Naive B cell (primary cell): Measurements from ENCODE around the gene HSF4. TPM values are rescaled to one million over a fixed set of nuclear protein-coding genes. Genes with fewer than 3 reads are reported as not detected.

Experiments used
- ATAC-seq, 2 donors: fragments of 150-1000 bp; cut with Tn5 transposase; 2 replicates each; pipeline ENCODE4 v1.10.0; 2021; ENCODE audit warnings: low read depth in 2 of 2, mild to moderate bottlenecking in 2 of 2, moderate library complexity in 2 of 2
- DNase-seq: peaks from one replicate; pipeline ENCODE4 v3.0.0; 2022
- H3K27ac Mint-ChIP-seq, 6 donors: one replicate each; pipeline ENCODE4 v1.8.0; 2020 to 2022; ENCODE audit warnings: mild to moderate bottlenecking in 6 of 6, mixed read lengths in 6 of 6, moderate library complexity in 5 of 6, inconsistent platforms in 2 of 6
- H3K27me3 Mint-ChIP-seq, 3 donors: one replicate each; pipeline ENCODE4 v1.8.0; 2021 to 2022; ENCODE audit warnings: mixed read lengths in 3 of 3, mild to moderate bottlenecking in 1 of 3
- H3K36me3 Mint-ChIP-seq, 2 donors: one replicate each; pipeline ENCODE4 v1.8.0; 2020 to 2022; ENCODE audit warnings: mixed read lengths in 2 of 2, inconsistent platforms in 1 of 2, mild to moderate bottlenecking in 1 of 2
- H3K4me1 Mint-ChIP-seq, 3 donors: one replicate each; pipeline ENCODE4 v1.8.0; 2020 to 2022; ENCODE audit warnings: mixed read lengths in 3 of 3, inconsistent platforms in 1 of 3, mild to moderate bottlenecking in 1 of 3, moderate library complexity in 1 of 3
- H3K4me3 Mint-ChIP-seq, 8 donors: one replicate each; pipeline ENCODE4 v1.8.0; 2020 to 2022; ENCODE audit warnings: mild to moderate bottlenecking in 8 of 8, mixed read lengths in 8 of 8, moderate library complexity in 8 of 8, inconsistent platforms in 2 of 8
- H3K9me3 Mint-ChIP-seq, 7 donors: one replicate each; pipeline ENCODE4 v1.8.0; 2020 to 2022; ENCODE audit warnings: mixed read lengths in 7 of 7, mild to moderate bottlenecking in 5 of 7, inconsistent platforms in 2 of 7, moderate library complexity in 1 of 7
- polyA plus RNA-seq, 6 donors: library from polyadenylated mRNA; unstranded; fragments of 300-500 nt; fragmentation: Illumina TruSeq; gene quantifications; one replicate each; pipeline ENCODE4 v1.2.3, GENCODE V29; 2021; ENCODE audit warnings: low read depth in 6 of 6

HSF4 gene
- polyA plus RNA-seq, 6 donors from 2014 or later: not detected

- DNase-seq: no peak
- H3K4me1 Mint-ChIP-seq: peaks cover 25 to 39% (median 31%) of the 10 kb centered on the region in 3 donors
- peaks cover 58 to 85% (median 78%) of the 10 kb centered on the region in 3 donors for H3K27me3 Mint-ChIP-seq
- peaks cover 0 to 1% (median 0%) of the 10 kb centered on the region in 7 donors for H3K9me3 Mint-ChIP-seq
- H3K27ac Mint-ChIP-seq: no peak overlapping the region
- ATAC-seq: no peak
- peaks cover 0 to 14% of the 10 kb centered on the region in 2 donors for H3K36me3 Mint-ChIP-seq
- H3K4me3 Mint-ChIP-seq: peak overlapping the region in 6 of 8 donors; percentile 21 to 89 (median 75)
These were observed 10.2 kb downstream of the HSF4 start for GRCh38 chr16:67174706-67175231.

- Mint-ChIP-seq H3K27ac (no peak overlapping the region), H3K4me1 (peaks cover 19 to 33% (median 19%) of the 10 kb centered on the region in 3 donors), H3K27me3 (peaks cover 45 to 70% (median 61%) of the 10 kb centered on the region in 3 donors), H3K9me3 (no peaks in the 10 kb centered on the region), H3K4me3 (peak overlapping the region in 3 of 8 donors; percentile 26 to 64 (median 63)), H3K36me3 (peaks cover 0 to 5% of the 10 kb centered on the region in 2 donors)
- ATAC-seq (no peak), DNase-seq (no peak)
These were observed 12.1 kb downstream of the HSF4 start for GRCh38 chr16:67176662-67177061.

- no peak overlapping the region for H3K27ac Mint-ChIP-seq
- peak; percentile 53 to 56 for ATAC-seq
These were observed 13.5 kb downstream of the HSF4 start for GRCh38 chr16:67177743-67178699.

GRCh38 chr16:67179421-67180080 lies 15.0 kb downstream of the HSF4 start:
- no peaks in the 10 kb centered on the region for H3K36me3 Mint-ChIP-seq
- DNase-seq (no peak), ATAC-seq (no peak)
- peaks cover 29 to 43% (median 39%) of the 10 kb centered on the region in 3 donors for H3K27me3 Mint-ChIP-seq
- peak overlapping the region in 2 of 8 donors; percentile 16 to 76 for H3K4me3 Mint-ChIP-seq
- no peak overlapping the region for H3K27ac Mint-ChIP-seq
- peaks cover 4 to 19% (median 6%) of the 10 kb centered on the region in 3 donors for H3K4me1 Mint-ChIP-seq
- H3K9me3 Mint-ChIP-seq: no peaks in the 10 kb centered on the region

More at GRCh38 chr16:67177743-67178699, 13.5 kb downstream of the HSF4 start:
- H3K9me3 Mint-ChIP-seq: no peaks in the 10 kb centered on the region
- peaks cover 15 to 31% (median 18%) of the 10 kb centered on the region in 3 donors for H3K4me1 Mint-ChIP-seq
- DNase-seq: no peak
- H3K36me3 Mint-ChIP-seq: no peaks in the 10 kb centered on the region
- peaks cover 40 to 56% (median 50%) of the 10 kb centered on the region in 3 donors for H3K27me3 Mint-ChIP-seq
- peak overlapping the region; percentile 24 to 82 (median 66) for H3K4me3 Mint-ChIP-seq

- no peaks in the 10 kb centered on the region for H3K36me3 Mint-ChIP-seq
- no peak for ATAC-seq
- H3K27me3 Mint-ChIP-seq: peaks cover 29 to 43% (median 39%) of the 10 kb centered on the region in 3 donors
These were observed 15.6 kb downstream of the HSF4 start for GRCh38 chr16:67180166-67180565.

GRCh38 chr16:67181346-67181745 lies 16.8 kb downstream of the HSF4 start:
- peaks cover 11 to 23% (median 16%) of the 10 kb centered on the region in 3 donors for H3K4me1 Mint-ChIP-seq
- H3K27ac Mint-ChIP-seq: no peak overlapping the region
- no peak for DNase-seq
- H3K9me3 Mint-ChIP-seq: no peaks in the 10 kb centered on the region
- H3K36me3 Mint-ChIP-seq: no peaks in the 10 kb centered on the region
- no peak for ATAC-seq
- no peak overlapping the region for H3K4me3 Mint-ChIP-seq
- H3K27me3 Mint-ChIP-seq: peaks cover 27 to 36% (median 29%) of the 10 kb centered on the region in 3 donors

More at GRCh38 chr16:67180166-67180565, 15.6 kb downstream of the HSF4 start:
- no peak for DNase-seq
- Mint-ChIP-seq H3K27ac (no peak overlapping the region), H3K4me3 (no peak overlapping the region), H3K9me3 (no peaks in the 10 kb centered on the region), H3K4me1 (peaks cover 6 to 21% (median 10%) of the 10 kb centered on the region in 3 donors)

- no peaks in the 10 kb centered on the region for H3K9me3 Mint-ChIP-seq
- peaks cover 11 to 18% (median 16%) of the 10 kb centered on the region in 3 donors for H3K4me1 Mint-ChIP-seq
- H3K36me3 Mint-ChIP-seq: no peaks in the 10 kb centered on the region
- peaks cover 20 to 28% (median 20%) of the 10 kb centered on the region in 3 donors for H3K27me3 Mint-ChIP-seq
- H3K27ac Mint-ChIP-seq: no peak overlapping the region
- no peak overlapping the region for H3K4me3 Mint-ChIP-seq
- DNase-seq: no peak
- ATAC-seq: no peak
These were observed 17.7 kb downstream of the HSF4 start for GRCh38 chr16:67182288-67182687.

GRCh38 chr16:67183284-67183626 lies 18.7 kb downstream of the HSF4 start:
- peaks cover 11 to 16% (median 14%) of the 10 kb centered on the region in 3 donors for H3K4me1 Mint-ChIP-seq
- no peaks in the 10 kb centered on the region for H3K36me3 Mint-ChIP-seq
- no peak for DNase-seq
- H3K27ac Mint-ChIP-seq: no peak overlapping the region
- peaks cover 11 to 22% (median 14%) of the 10 kb centered on the region in 3 donors for H3K27me3 Mint-ChIP-seq
- H3K9me3 Mint-ChIP-seq: no peaks in the 10 kb centered on the region
- no peak for ATAC-seq
- H3K4me3 Mint-ChIP-seq: no peak overlapping the region

- Mint-ChIP-seq H3K4me3 (peak within 1 kb of the TSS in 5 of 8 donors; percentile 36 to 98 (median 79)), H3K27ac (peak within 1 kb of the TSS in 2 of 6 donors; percentile 56 to 58), H3K4me1 (peaks cover 7 to 13% (median 10%) of the 10 kb centered on the region in 3 donors), H3K9me3 (no peaks in the 10 kb centered on the region), H3K36me3 (no peaks in the 10 kb centered on the region), H3K27me3 (peaks cover 5 to 18% (median 10%) of the 10 kb centered on the region in 3 donors)
- peak; percentile 96 for DNase-seq
- ATAC-seq: peak; percentile 92 to 93
These were observed 19.3 kb downstream of the HSF4 start, which contains the start of gene MATCAP1 for GRCh38 chr16:67183627-67184452. MATCAP1 (minus strand) TSS chr16:67183963; CDS start chr16:67180610, 3,353 bp downstream.

GRCh38 chr16:67184453-67184994 lies 20.0 kb downstream of the HSF4 start:
- Mint-ChIP-seq H3K27ac (peak overlapping the region in 2 of 6 donors; percentile 56 to 58), H3K27me3 (peaks cover 0 to 11% (median 9%) of the 10 kb centered on the region in 3 donors), H3K9me3 (no peaks in the 10 kb centered on the region), H3K4me3 (peak overlapping the region in 5 of 8 donors; percentile 36 to 98 (median 79)), H3K36me3 (no peaks in the 10 kb centered on the region), H3K4me1 (peaks cover 7 to 10% (median 9%) of the 10 kb centered on the region in 3 donors)
- DNase-seq (no peak), ATAC-seq (no peak)

GRCh38 chr16:67184995-67185650 lies 20.6 kb downstream of the HSF4 start:
- ATAC-seq (peak; percentile 21 to 26), DNase-seq (peak; percentile 80)

More at GRCh38 chr16:67184995-67185650, 20.6 kb downstream of the HSF4 start:
- no peaks in the 10 kb centered on the region for H3K9me3 Mint-ChIP-seq
- peaks cover 7 to 10% (median 9%) of the 10 kb centered on the region in 3 donors for H3K4me1 Mint-ChIP-seq
- H3K4me3 Mint-ChIP-seq: peak overlapping the region in 6 of 8 donors; percentile 89 to 98 (median 90)
- peaks cover 0 to 7% (median 5%) of the 10 kb centered on the region in 3 donors for H3K27me3 Mint-ChIP-seq
- peak overlapping the region in 4 of 6 donors; percentile 57 to 96 (median 89) for H3K27ac Mint-ChIP-seq
- H3K36me3 Mint-ChIP-seq: no peaks in the 10 kb centered on the region
